Trophoblast cell (in vitro differentiated cells and primary cell): ENCODE results near the gene TAC3.
A peak's percentile ranks its signal among the peaks of the same experiment; 100 is the strongest.

Experiments used
- DNase-seq, 2 donors: peaks; one replicate each; pipeline ENCODE4 v3.0.0-alpha.2; 2016
- H2AFZ ChIP-seq: 2 replicates; pipeline ENCODE4 v1.6.1; 2013; ENCODE audit warnings: low read length, moderate library complexity, mild to moderate bottlenecking; ENCODE audit not compliant: insufficient read depth, poor library complexity
- H2AK5ac ChIP-seq: 2 replicates; pipeline ENCODE4 v1.6.1; 2013; ENCODE audit warnings: mild to moderate bottlenecking, low read length
- H2BK120ac ChIP-seq: 2 replicates; pipeline ENCODE4 v1.6.1; 2013; ENCODE audit warnings: low read length, mild to moderate bottlenecking, moderate library complexity; ENCODE audit not compliant: insufficient read depth, poor library complexity
- H2BK12ac ChIP-seq: 2 replicates; pipeline ENCODE4 v1.6.1; 2013; ENCODE audit warnings: mild to moderate bottlenecking, low read length, moderate library complexity
- H2BK5ac ChIP-seq: 2 replicates; pipeline ENCODE4 v1.6.1; 2013; ENCODE audit warnings: low read length, low read depth, moderate library complexity, mild to moderate bottlenecking; ENCODE audit not compliant: poor library complexity
- H3K14ac ChIP-seq: 2 replicates; pipeline ENCODE4 v1.6.1; 2013; ENCODE audit warnings: mild to moderate bottlenecking, low read length
- H3K18ac ChIP-seq: 2 replicates; pipeline ENCODE4 v1.6.1; 2013; ENCODE audit warnings: mild to moderate bottlenecking, low read length
- H3K23ac ChIP-seq: 2 replicates; pipeline ENCODE4 v1.6.1; 2013; ENCODE audit warnings: low read length
- H3K27ac ChIP-seq: 2 replicates; pipeline ENCODE4 v1.5.1; 2013; ENCODE audit warnings: low read depth, mild to moderate bottlenecking, inconsistent platforms, low read length, moderate library complexity
- H3K27me3 ChIP-seq: 2 replicates; pipeline ENCODE4 v1.6.1; 2013; ENCODE audit warnings: inconsistent platforms, mild to moderate bottlenecking, low read length, moderate library complexity; ENCODE audit not compliant: insufficient read depth
- H3K36me3 ChIP-seq, 2 experiments: 1 replicate in 1 of 2; 2 replicates in 1 of 2; pipeline ENCODE4 v1.6.1; 2013; ENCODE audit warnings: low read length in 2 of 2, mild to moderate bottlenecking in 2 of 2, moderate library complexity in 1 of 2; ENCODE audit not compliant: insufficient read depth in 2 of 2, control insufficient read depth in 1 of 2
- H3K4ac ChIP-seq: 2 replicates; pipeline ENCODE4 v1.6.1; 2013; ENCODE audit warnings: low read depth, mild to moderate bottlenecking, low read length, moderate library complexity
- H3K4me1 ChIP-seq, 2 experiments: 1 replicate in 1 of 2; 2 replicates in 1 of 2; pipeline ENCODE4 v1.6.1; 2013; ENCODE audit warnings: low read length in 2 of 2, mild to moderate bottlenecking in 2 of 2, moderate library complexity in 1 of 2; ENCODE audit not compliant: insufficient read depth in 2 of 2, control insufficient read depth in 1 of 2
- H3K4me2 ChIP-seq: 2 replicates; pipeline ENCODE4 v1.6.1; 2013; ENCODE audit warnings: inconsistent platforms, mild to moderate bottlenecking, low read length, moderate library complexity
- H3K4me3 ChIP-seq: 2 replicates; pipeline ENCODE4 v1.5.1; 2013; ENCODE audit warnings: mild to moderate bottlenecking, low read depth, low read length, inconsistent platforms
- H3K79me1 ChIP-seq: one replicate; pipeline ENCODE4 v1.6.1; 2013; ENCODE audit warnings: low read length
- H3K79me2 ChIP-seq: 2 replicates; pipeline ENCODE4 v1.6.1; 2013; ENCODE audit warnings: low read length, mild to moderate bottlenecking; ENCODE audit not compliant: control insufficient read depth, insufficient read depth, poor library complexity
- H3K9ac ChIP-seq: 2 replicates; pipeline ENCODE4 v1.6.1; 2013; ENCODE audit warnings: mild to moderate bottlenecking, low read length
- H3K9me3 ChIP-seq: 2 replicates; pipeline ENCODE4 v1.6.1; 2013; ENCODE audit warnings: low read depth, mild to moderate bottlenecking, control low read depth, inconsistent platforms, low read length; ENCODE audit not compliant: insufficient read depth
- H4K12ac ChIP-seq: 2 replicates; pipeline ENCODE4 v1.6.1; 2013; ENCODE audit warnings: low read depth, mild to moderate bottlenecking, low read length, moderate library complexity
- H4K8ac ChIP-seq: 2 replicates; pipeline ENCODE4 v1.6.1; 2013; ENCODE audit warnings: low read depth, mild to moderate bottlenecking, low read length, moderate library complexity
- H4K91ac ChIP-seq: one replicate; pipeline ENCODE4 v1.6.1; 2013; ENCODE audit warnings: low read depth, mild to moderate bottlenecking, low read length, moderate library complexity
- WGBS: extraction: QIAGEN DNeasy Blood & Tissue Kit; methylation state at CpG from one replicate; pipeline ENCODE4 v1.1.7; 2013; ENCODE audit warnings: missing lambda C conversion rate; ENCODE audit not compliant: insufficient read length, insufficient coverage; ENCODE audit errors: extremely low coverage; 5-methylcytosine and 5-hydroxymethylcytosine counted together

TAC3 gene

GRCh38 chr12:56980941-56981530 is 35.3 kb downstream of the TAC3 start:
- no CpG with 5 or more reads among the region's 4 CpGs for WGBS
- Histone ChIP-seq H3K36me3 (no peaks in the 10 kb centered on the region), H2BK120ac (no peak overlapping the region), H2BK12ac (no peak overlapping the region), H3K4me3 (no peak overlapping the region), H3K79me2 (no peaks in the 10 kb centered on the region), H3K4ac (no peak overlapping the region), H3K9me3 (peaks cover 6% of the 10 kb centered on the region), H3K9ac (no peak overlapping the region), H2AK5ac (no peak overlapping the region), H3K4me1 (peaks cover under 1 to 3% of the 10 kb centered on the region in 2 experiments), H3K4me2 (no peak overlapping the region), H2BK5ac (no peak overlapping the region), H2AFZ (no peak overlapping the region), H4K8ac (no peak overlapping the region), H4K91ac (no peak overlapping the region), H3K27me3 (no peaks in the 10 kb centered on the region), H4K12ac (no peak overlapping the region), H3K27ac (no peak overlapping the region), H3K18ac (no peak overlapping the region), H3K14ac (no peak overlapping the region), H3K79me1 (no peaks in the 10 kb centered on the region), H3K23ac (no peak overlapping the region)
- no peak for DNase-seq

DNA sequence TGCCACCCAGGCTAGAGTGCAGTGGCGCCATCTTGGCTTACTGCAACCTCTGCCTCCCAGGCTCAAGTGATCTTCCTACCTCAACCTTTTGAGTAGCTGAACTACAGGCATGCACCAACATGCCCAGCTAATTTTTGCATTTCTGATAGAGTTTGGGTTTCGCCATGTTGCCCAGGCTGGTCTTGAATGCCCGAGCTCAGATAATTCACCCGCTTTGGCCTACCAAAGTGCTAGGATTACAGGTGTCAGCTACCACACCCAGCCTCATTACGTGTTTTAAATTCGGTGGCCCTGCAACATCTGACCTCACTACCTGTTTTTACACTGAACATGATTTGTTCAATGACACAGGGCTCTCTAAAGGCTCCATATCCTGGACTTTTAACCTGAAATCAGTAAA is 36.1 kb downstream of the TAC3 start:
- Histone ChIP-seq H4K12ac (no peak overlapping the region), H2BK120ac (no peak overlapping the region), H2BK5ac (no peak overlapping the region), H3K14ac (no peak overlapping the region), H3K4me1 (no peaks in the 10 kb centered on the region), H3K27me3 (no peaks in the 10 kb centered on the region), H2BK12ac (no peak overlapping the region), H3K27ac (no peak overlapping the region), H2AFZ (no peak overlapping the region), H3K23ac (no peak overlapping the region), H3K4me2 (no peak overlapping the region), H3K9ac (no peak overlapping the region), H4K91ac (no peak overlapping the region), H3K9me3 (peaks cover 6% of the 10 kb centered on the region), H3K79me2 (no peaks in the 10 kb centered on the region), H3K36me3 (no peaks in the 10 kb centered on the region), H3K79me1 (no peaks in the 10 kb centered on the region), H3K4ac (no peak overlapping the region), H4K8ac (no peak overlapping the region), H2AK5ac (no peak overlapping the region), H3K4me3 (no peak overlapping the region), H3K18ac (no peak overlapping the region)
- no peak for DNase-seq
- WGBS: no CpG with 5 or more reads among the region's 6 CpGs

- Histone ChIP-seq H3K4me3 (no peak overlapping the region), H3K27me3 (no peaks in the 10 kb centered on the region), H3K9ac (no peak overlapping the region), H3K79me1 (no peaks in the 10 kb centered on the region), H2BK5ac (no peak overlapping the region), H3K9me3 (peaks cover 6% of the 10 kb centered on the region), H3K14ac (no peak overlapping the region), H3K4ac (no peak overlapping the region), H2AK5ac (no peak overlapping the region), H2AFZ (no peak overlapping the region), H2BK12ac (no peak overlapping the region), H4K12ac (no peak overlapping the region), H3K27ac (no peak overlapping the region), H3K4me2 (no peak overlapping the region), H3K18ac (no peak overlapping the region), H3K4me1 (no peaks in the 10 kb centered on the region), H3K36me3 (no peaks in the 10 kb centered on the region), H2BK120ac (no peak overlapping the region), H4K91ac (no peak overlapping the region), H4K8ac (no peak overlapping the region), H3K23ac (peak overlapping the region; percentile 16), H3K79me2 (no peaks in the 10 kb centered on the region)
- no CpG with 5 or more reads among the region's 3 CpGs for WGBS
- no peak for DNase-seq
These were observed 36.7 kb downstream of the TAC3 start for GRCh38 chr12:56979628-56980027.

- WGBS: no CpG with 5 or more reads among the region's 3 CpGs
- no peak overlapping the region for H3K27ac ChIP-seq
- no peak overlapping the region for H3K4me3 ChIP-seq
- H3K4ac ChIP-seq: no peak overlapping the region
- no peak overlapping the region for H4K91ac ChIP-seq
- no peak overlapping the region for H4K8ac ChIP-seq
- H3K9me3 ChIP-seq: peaks cover 6% of the 10 kb centered on the region
- H2BK120ac ChIP-seq: no peak overlapping the region
- no peak overlapping the region for H3K9ac ChIP-seq
- H4K12ac ChIP-seq: no peak overlapping the region
- no peak overlapping the region for H2AFZ ChIP-seq
- no peaks in the 10 kb centered on the region for H3K4me1 ChIP-seq
- H3K14ac ChIP-seq: no peak overlapping the region
- H3K79me1 ChIP-seq: no peaks in the 10 kb centered on the region
- no peak for DNase-seq
- H2AK5ac ChIP-seq: no peak overlapping the region
- no peak overlapping the region for H3K4me2 ChIP-seq
- H3K36me3 ChIP-seq: no peaks in the 10 kb centered on the region
- H2BK12ac ChIP-seq: no peak overlapping the region
- no peaks in the 10 kb centered on the region for H3K79me2 ChIP-seq
- H3K23ac ChIP-seq: no peak overlapping the region
- no peak overlapping the region for H2BK5ac ChIP-seq
- H3K27me3 ChIP-seq: no peaks in the 10 kb centered on the region
- no peak overlapping the region for H3K18ac ChIP-seq
These were observed 37.8 kb downstream of the TAC3 start for GRCh38 chr12:56978397-56979138.
